HepG2 (cell line): ENCODE data around the gene SLC13A3. TPM values are rescaled to one million over a fixed set of nuclear protein-coding genes. Genes with fewer than 3 reads are reported as not detected.

Source experiments
- AFF4 ChIP-seq: sonication (generic); formaldehyde crosslinking; IDR thresholded peaks from 2 replicates; pipeline ENCODE4 v1.4.0; 2020; ENCODE audit warnings: missing genetic modification reagents
- AHDC1 ChIP-seq: sonication (generic); formaldehyde crosslinking; IDR thresholded peaks from 2 replicates; pipeline ENCODE4 v1.5.1; 2020; ENCODE audit warnings: mild to moderate bottlenecking, missing genetic modification reagents, borderline replicate concordance
- ATF2 ChIP-seq: sonication (generic); formaldehyde crosslinking; IDR thresholded peaks from 2 replicates; pipeline ENCODE4 v1.4.0; 2020; ENCODE audit warnings: missing genetic modification reagents
- BORCS8-MEF2B ChIP-seq: sonication (generic); formaldehyde crosslinking; IDR thresholded peaks from 2 replicates; pipeline ENCODE4 v1.8.0; 2022; ENCODE audit warnings: mild to moderate bottlenecking, missing genetic modification reagents
- HCFC1 ChIP-seq: fragments of 150-350 bp; IDR thresholded peaks from 2 replicates; pipeline ENCODE4 v1.6.1; 2014; ENCODE audit warnings: low read depth, low read length
- MIXL1 ChIP-seq: IDR thresholded peaks from 2 replicates; pipeline ENCODE4 v1.6.1; 2016
- PHF21A ChIP-seq: sonication (generic); formaldehyde crosslinking; IDR thresholded peaks from 2 replicates; pipeline ENCODE4 v1.5.0; 2020; ENCODE audit warnings: mild to moderate bottlenecking, missing genetic modification reagents
- PHF8 ChIP-seq: sonication (generic); formaldehyde crosslinking; IDR thresholded peaks from 2 replicates; pipeline ENCODE4 v1.5.0; 2020; ENCODE audit warnings: missing genetic modification reagents
- TARDBP ChIP-seq: sonication (generic); formaldehyde crosslinking; IDR thresholded peaks from 2 replicates; pipeline ENCODE4 v1.8.0; 2022; ENCODE audit warnings: mild to moderate bottlenecking, missing genetic modification reagents
- ZEB1 ChIP-seq: IDR thresholded peaks from 2 replicates; pipeline ENCODE4 v1.6.1; 2012; ENCODE audit warnings: mild to moderate bottlenecking, low read depth, inconsistent platforms; ENCODE audit not compliant: insufficient replicate concordance
- ZFP36 ChIP-seq: fragments of 150-350 bp; IDR thresholded peaks from 2 replicates; pipeline ENCODE4 v1.6.1; 2018; ENCODE audit warnings: borderline replicate concordance, low read length, low read depth; ENCODE audit not compliant: partially characterized antibody
- ZFX ChIP-seq: sonication (generic); formaldehyde crosslinking; IDR thresholded peaks from 2 replicates; pipeline ENCODE4 v1.4.0; 2020; ENCODE audit warnings: mild to moderate bottlenecking, low read depth, missing genetic modification reagents, moderate library complexity
- ZMYM3 ChIP-seq: sonication (generic); formaldehyde crosslinking; IDR thresholded peaks from 2 replicates; pipeline ENCODE4 v1.5.1; 2020; ENCODE audit warnings: mild to moderate bottlenecking, missing genetic modification reagents
- ZNF234 ChIP-seq: sonication (generic); formaldehyde crosslinking; conservative IDR thresholded peaks from 2 replicates; pipeline ENCODE4 v1.5.1; 2020; ENCODE audit warnings: mild to moderate bottlenecking, missing genetic modification reagents
- ZNF251 ChIP-seq: sonication (generic); formaldehyde crosslinking; IDR thresholded peaks from 2 replicates; pipeline ENCODE4 v1.9.0; 2021; ENCODE audit warnings: mild to moderate bottlenecking, missing genetic modification reagents
- ZNF326 ChIP-seq: sonication (generic); formaldehyde crosslinking; IDR thresholded peaks from 2 replicates; pipeline ENCODE4 v1.4.0; 2020; ENCODE audit warnings: missing genetic modification reagents, borderline replicate concordance
- ZNF441 ChIP-seq: sonication (generic); formaldehyde crosslinking; IDR thresholded peaks from 2 replicates; pipeline ENCODE4 v1.7.0; 2021; ENCODE audit warnings: missing genetic modification reagents, borderline replicate concordance
- ZNF883 ChIP-seq: sonication (generic); formaldehyde crosslinking; IDR thresholded peaks from 2 replicates; pipeline ENCODE4 v1.5.1; 2020; ENCODE audit warnings: mild to moderate bottlenecking, missing genetic modification reagents; ENCODE audit errors: not compliant biosample characterization
- polyA plus RNA-seq, 8 experiments: library from polyadenylated mRNA; depleted of rRNA in 3 of 8; stranded (reverse) in 7 of 8; unstranded in 1 of 8; fragments of >200 nt; fragmentation: Illumina TruSeq in 4 of 8; extraction: Trizol in 4 of 8; gene quantifications; 2 replicates each; pipeline versions ENCODE4 v1.2.1 to v1.2.3, GENCODE V29; 2011 to 2016; ENCODE audit warnings: low read depth in 4 of 8, missing spikeins in 1 of 8, mixed read lengths in 1 of 8; ENCODE audit not compliant: insufficient read depth in 1 of 8
- total RNA-seq, 5 experiments: library from RNA; depleted of rRNA; stranded (reverse); fragments of >200 nt; fragmentation: Illumina TruSeq; extraction: Trizol; gene quantifications; 2 replicates each; pipeline ENCODE4 v1.2.3, GENCODE V29; 2016; ENCODE audit warnings: low read depth in 1 of 5

Gene SLC13A3
- total and polyA plus RNA-seq, 2 of the 13 experiments (the other 11 are each of a cell fraction or from before 2014, with no cell fraction given), result 66.5 to 76.0 TPM

GRCh38 chr20:46568570-46569129, 82.6 kb downstream of the SLC13A3 start (continued):
- no peak for TF ChIP-seq HCFC1
- TF ChIP-seq AFF4 (CRISPR knock-in tag), result 0 out of 2 replicates have a peak, but pooled peaks have one; percentile 24
- TF ChIP-seq ZNF251 (CRISPR knock-in tag), result no peak
- no peak for TF ChIP-seq ZNF234 (CRISPR knock-in tag)
- peak; percentile 21; the same call in 1 of the 2 replicates for TF ChIP-seq AHDC1 (CRISPR knock-in tag)
- peak; percentile 26; the same call in 1 of the 2 replicates for TF ChIP-seq TARDBP
- TF ChIP-seq ZFP36, result no peak
- TF ChIP-seq ATF2, result no peak
- TF ChIP-seq ZFX (CRISPR knock-in tag), result peak; percentile 79
- peak; percentile 68; the same call in 1 of the 2 replicates for TF ChIP-seq ZMYM3
- peak; percentile 25 for TF ChIP-seq ZNF883 (CRISPR knock-in tag)
- TF ChIP-seq ZNF326, result no peak
- TF ChIP-seq BORCS8-MEF2B (CRISPR knock-in tag), result peak; percentile 78; the same call in 1 of the 2 replicates
- peak; percentile 68 for TF ChIP-seq PHF21A (CRISPR knock-in tag)
- TF ChIP-seq ZEB1, result peak; percentile 60
- TF ChIP-seq PHF8, result peak; percentile 60
- 0 out of 2 replicates have a peak, but pooled peaks have one; percentile 21 for TF ChIP-seq MIXL1 (CRISPR knock-in tag)
- 0 out of 2 replicates have a peak, but pooled peaks have one; percentile 34 for TF ChIP-seq ZNF441 (CRISPR knock-in tag)
